Measurements from ENCODE around the gene FOXC2.
A peak's percentile ranks its signal among the peaks of the same experiment; 100 is the strongest.
"Not testable (repeated sequence)": the region's sequence is repeated elsewhere in the genome, so short reads cannot be mapped to it uniquely, and the experiment has no call there.

FOXC2 gene

GRCh38 chr16:86573646-86574508 is 7.2 kb downstream of the FOXC2 start:
- DNase-seq (ENCODE audit: low read depth) = no peak

DNA sequence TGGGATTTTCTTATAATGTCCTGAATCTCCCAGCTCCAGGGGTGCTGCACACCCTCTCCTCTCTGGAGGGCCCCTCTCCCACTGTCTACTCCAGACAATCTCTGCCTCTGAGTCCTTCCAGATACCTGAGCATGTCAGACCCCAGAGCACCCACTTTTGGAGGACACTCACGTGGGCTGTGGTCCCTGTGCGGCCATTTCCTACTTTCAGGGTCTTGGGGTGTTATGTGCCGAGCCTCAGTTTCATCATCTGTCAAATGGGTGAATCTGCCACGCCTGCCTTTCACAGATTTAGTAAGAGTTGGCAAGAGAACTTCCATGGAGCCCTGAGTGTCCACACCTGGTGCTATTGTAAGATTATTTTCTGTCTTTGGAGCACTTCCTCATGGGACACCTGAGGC is 8.0 kb downstream of the FOXC2 start:
- DNase-seq (ENCODE audit: low read depth) = no peak

DNA sequence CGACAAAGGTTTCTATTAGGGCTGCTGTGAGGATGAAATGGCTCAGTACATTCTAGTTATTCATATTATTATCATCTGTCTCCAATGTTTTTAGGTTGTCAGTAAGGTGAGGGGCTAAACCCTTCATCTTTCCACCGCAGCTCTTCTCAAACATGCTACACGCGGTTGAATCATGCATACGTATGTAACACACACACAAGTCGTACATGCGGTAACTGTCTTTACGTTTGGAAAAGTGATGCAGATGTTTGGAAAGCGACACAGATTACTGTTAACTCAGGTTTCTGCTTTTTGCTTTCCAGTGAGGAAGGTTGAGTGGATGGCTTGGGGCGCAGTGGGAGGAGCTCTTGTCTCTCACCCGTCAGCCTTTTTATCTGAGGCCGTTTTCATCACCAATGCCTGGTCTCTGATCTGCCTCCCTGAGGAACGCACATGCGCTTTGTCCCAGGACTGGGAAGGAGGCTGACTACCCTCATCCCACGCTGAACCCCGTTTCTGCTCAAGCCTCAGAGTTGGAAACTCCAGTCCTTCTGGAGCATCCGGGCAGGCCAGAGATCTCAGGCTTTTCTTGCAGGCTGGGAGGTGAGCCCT is 8.6 kb downstream of the FOXC2 start:
- no peak for DNase-seq (ENCODE audit: low read depth)

DNA sequence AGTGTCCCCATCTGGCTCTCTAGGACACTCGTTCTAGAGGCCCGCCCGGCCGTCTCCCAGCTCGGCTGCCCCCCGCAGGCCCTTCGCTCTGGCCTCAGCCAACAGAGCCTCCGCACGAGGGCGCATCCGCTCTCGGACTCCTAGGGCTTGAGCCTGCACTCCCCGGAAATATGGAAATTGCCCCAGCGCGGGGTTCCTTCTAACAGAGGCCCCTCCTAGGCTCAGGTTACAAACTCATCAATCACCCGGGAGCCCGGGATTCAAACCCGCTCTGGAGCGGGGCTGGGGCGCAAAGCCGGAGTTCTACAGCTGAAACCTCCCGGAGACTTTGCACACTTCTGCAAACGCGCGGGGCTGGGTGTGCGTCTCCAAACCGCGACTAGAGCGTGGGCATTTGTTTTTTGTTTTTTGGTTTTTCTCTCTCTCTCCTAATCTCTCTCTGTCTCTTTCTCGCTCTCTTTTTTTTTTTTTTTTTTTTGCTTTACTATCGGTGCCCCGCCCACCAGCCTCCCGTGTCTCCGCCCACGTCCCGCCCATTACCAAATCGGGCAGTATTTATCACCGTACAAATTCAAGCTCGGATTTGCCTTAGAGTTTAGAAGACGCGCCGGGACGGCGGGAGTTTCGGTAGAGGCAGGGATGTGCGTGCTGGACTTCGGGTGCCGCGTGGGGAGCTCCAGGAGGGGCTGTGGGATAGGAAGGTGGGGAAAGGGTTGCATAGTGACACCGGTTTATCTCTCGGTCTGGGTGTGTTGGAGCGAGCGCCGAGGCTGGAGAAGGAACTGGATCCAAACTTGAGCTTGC is 9.3 kb downstream of the FOXC2 start:
- DNase-seq (ENCODE audit: low read depth) = no peak

- no peak for DNase-seq (ENCODE audit: low read depth)
These were observed 10.1 kb downstream of the FOXC2 start for GRCh38 chr16:86576591-86577313.

DNA sequence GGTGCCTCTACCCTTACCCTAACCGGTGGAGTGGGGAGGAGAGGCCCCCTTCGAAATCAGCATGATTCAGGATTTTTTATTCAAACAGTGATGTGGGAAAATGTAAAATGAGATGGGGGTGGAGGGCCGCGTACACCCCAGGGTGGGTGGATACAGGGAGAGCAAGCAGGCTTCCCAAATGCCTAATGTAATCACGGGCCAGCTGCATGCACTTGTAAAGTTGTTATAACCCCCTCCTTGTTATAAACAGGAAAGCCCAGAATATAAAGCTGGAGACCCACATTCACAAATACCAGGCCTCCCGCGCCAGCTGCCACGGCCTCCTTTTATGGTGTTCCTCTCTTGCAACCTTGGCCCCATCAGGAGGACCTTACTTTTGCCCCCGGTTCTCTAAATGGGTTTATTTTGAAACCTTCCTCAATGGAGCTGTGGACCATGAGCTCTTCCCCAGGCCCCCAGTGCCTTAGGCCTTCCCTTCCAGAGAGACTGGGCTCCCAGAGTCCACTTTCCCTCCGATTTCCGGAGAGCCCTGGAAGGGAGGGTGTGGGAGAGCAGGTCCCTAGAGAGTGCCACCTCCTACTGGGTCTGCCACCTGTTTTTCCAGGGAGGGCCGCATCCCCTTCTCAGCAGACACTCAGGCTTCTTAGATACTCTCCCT is 10.8 kb downstream of the FOXC2 start:
- no peak for DNase-seq (ENCODE audit: low read depth)

- no peak for DNase-seq (ENCODE audit: low read depth)
These were observed 11.5 kb downstream of the FOXC2 start, which contains the start of gene FOXL1 for GRCh38 chr16:86578061-86578599. TSS of gene FOXL1 (plus strand) at chr16:86578549. CDS start at chr16:86578724, 175 bp downstream.

- no peak for DNase-seq (ENCODE audit: low read depth)
These were observed 12.1 kb downstream of the FOXC2 start for GRCh38 chr16:86578611-86579267.

DNA sequence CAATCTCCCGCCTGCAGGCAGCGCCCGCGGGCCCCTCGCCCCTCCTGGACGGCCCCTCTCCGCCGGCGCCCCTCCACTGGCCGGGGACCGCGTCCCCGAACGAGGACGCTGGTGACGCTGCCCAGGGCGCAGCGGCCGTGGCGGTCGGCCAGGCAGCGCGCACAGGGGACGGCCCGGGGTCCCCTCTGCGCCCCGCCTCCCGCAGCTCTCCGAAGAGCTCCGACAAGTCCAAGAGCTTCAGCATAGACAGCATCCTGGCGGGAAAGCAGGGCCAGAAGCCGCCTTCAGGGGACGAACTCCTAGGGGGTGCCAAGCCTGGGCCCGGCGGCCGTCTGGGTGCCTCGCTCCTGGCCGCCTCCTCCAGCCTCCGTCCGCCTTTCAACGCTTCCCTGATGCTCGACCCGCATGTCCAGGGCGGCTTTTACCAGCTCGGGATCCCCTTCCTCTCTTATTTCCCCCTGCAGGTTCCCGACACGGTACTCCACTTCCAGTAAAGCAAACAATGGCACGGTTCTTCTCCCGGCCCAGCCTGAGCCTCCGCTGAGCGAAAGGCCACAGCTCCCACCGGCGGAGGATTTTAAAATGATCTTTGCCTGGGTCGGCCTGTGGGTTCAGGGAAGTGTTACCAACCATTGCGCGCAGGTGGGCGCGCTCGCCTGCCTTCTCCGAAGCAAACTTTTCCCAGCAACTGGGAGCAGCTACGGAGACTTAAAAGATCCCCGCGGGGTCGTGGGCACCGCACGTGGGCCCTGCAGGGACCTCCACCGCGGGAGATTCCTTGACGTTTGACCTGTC is 12.8 kb downstream of the FOXC2 start:
- DNase-seq (ENCODE audit: low read depth) = no peak

- no peak for DNase-seq (ENCODE audit: low read depth)
These were observed 13.6 kb downstream of the FOXC2 start for GRCh38 chr16:86580063-86580790.

DNA sequence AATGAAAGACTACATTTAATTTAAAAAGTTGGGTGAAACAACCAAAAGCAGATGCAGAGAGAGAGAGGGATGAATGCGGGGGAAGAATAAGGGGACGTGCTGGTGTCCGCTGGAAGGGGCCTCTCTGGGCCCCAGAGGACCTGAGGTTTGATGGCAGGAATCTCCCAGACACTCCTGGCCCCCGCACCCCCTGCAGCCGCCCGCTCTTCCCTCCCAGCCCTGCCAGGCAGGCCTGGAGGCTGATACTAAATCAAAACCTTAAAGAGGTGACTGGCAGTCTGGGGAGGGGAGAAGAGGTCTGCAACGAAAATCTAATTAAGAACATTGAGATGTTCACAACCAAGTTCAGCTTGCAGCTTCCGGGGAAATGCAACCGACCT is 14.2 kb downstream of the FOXC2 start:
- DNase-seq (ENCODE audit: low read depth) = no peak

GRCh38 chr16:86581458-86581857 is 14.8 kb downstream of the FOXC2 start:
- no peak for DNase-seq (ENCODE audit: low read depth)

GRCh38 chr16:86584071-86584685 is 17.5 kb downstream of the FOXC2 start:
- no peak for DNase-seq (ENCODE audit: low read depth)

GRCh38 chr16:86584726-86585721 is 18.4 kb downstream of the FOXC2 start:
- peak; percentile 84 for DNase-seq (ENCODE audit: low read depth)

GRCh38 chr16:86585821-86586611 is 19.4 kb downstream of the FOXC2 start:
- peak; percentile 71 for DNase-seq (ENCODE audit: low read depth)

- no peak for DNase-seq (ENCODE audit: low read depth)
These were observed 20.9 kb downstream of the FOXC2 start for GRCh38 chr16:86587487-86587886.

- not testable (repeated sequence) for DNase-seq (ENCODE audit: low read depth)
These were observed 21.3 kb downstream of the FOXC2 start for GRCh38 chr16:86587955-86588354.

Data from HS-27A (cell line).